Measurements from ENCODE around the gene COL9A3.
A peak's percentile ranks its signal among the peaks of the same experiment; 100 is the strongest.

COL9A3 gene

DNA sequence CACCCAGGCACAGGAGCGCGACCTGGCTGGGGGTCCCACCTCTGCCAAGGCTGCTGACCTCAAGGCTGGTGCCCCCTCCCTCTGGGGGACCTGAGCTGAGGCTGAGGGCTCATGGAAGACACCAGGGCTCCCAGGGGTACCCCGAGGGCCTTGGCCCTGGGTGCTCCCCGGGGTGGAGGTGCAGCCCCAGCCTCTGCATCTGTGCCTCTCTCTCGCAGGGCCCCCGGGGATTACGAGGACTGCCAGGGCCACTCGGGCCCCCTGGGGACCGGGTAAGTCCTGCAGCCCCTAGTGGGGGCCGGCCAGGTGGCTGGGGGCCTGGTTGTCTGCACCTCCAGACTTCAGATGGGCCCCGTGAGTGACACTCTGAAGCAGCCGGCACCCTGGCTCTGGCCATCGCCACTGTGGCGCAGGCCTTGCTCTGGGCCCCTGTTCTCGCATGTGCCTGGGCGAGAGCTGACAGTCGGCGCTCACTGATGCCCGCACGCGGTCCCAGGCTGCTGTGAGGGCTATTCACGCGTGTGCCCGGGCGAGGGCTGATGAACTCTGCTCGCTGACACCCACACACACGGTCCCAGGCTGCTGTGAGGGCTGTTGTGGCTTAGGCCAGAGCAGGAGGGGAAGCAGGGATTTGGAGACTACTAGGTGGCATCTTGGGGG lies 9.3 kb downstream of the COL9A3 start:
- no peak for DNase-seq

DNA sequence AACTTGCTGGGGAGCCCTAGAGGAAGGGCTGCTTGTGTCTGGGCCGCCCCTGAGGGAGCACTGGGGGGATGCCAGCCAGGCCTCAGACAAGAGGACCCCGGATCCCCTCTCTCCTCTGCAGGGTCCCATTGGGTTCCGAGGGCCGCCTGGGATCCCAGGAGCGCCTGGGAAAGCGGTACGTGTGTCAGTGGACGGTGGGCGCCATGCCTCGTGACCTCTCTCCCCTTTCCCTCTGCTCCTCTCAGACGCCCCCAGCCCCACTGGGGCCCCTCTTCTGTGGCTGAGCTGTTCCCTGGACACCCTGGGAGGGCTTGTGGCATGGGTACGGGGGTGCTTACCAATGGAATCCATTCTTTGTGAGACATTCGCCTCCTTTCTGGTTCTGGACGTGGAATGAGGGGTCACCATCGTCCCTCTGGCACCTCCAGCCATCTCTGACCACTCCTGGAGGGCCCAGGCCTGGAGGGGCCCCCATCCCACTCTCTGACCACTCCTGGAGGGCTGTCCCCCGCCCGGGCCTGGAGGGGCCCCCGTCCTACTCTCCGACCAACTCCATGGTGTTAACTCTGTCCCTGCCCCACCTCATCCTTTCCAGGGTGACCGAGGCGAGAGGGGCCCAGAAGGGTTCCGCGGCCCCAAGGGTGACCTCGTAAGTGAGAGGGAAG lies 9.9 kb downstream of the COL9A3 start:
- DNase-seq: no peak

DNA sequence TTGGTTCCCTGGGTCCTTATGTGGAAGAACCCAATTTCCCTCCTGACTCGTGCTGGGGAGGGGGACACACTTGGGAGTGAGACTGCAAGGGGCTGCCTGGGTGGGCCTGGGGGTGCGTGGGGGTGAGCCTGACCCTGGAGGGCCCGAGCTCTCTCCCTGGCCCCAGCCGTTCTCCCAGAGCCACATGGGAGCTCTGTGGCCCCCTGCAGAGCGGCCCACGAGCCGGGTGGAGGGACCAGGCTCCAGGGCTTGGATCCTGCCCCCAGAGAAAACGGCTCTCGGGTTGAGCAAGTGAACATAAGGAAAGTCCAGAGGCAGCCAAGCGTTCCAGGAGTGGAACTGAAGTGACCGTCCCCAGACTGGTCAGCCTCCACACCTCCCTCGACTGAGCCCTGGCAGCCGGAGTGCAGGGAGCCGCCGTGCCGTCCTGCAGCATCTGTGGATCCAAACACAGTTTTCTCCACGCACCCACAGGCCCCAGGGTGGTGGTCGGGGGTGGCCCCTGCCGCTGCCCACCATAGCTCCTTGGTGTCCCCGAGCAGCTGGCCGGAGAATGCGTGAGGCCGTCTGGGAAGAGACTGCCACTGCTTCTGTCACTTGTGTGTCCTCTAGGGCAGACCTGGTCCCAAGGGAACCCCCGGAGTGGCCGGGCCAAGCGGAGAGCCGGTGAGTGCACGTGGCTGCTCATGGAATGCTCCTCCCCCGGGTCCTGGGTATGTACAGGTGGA lies 10.6 kb downstream of the COL9A3 start:
- DNase-seq: no peak

DNA sequence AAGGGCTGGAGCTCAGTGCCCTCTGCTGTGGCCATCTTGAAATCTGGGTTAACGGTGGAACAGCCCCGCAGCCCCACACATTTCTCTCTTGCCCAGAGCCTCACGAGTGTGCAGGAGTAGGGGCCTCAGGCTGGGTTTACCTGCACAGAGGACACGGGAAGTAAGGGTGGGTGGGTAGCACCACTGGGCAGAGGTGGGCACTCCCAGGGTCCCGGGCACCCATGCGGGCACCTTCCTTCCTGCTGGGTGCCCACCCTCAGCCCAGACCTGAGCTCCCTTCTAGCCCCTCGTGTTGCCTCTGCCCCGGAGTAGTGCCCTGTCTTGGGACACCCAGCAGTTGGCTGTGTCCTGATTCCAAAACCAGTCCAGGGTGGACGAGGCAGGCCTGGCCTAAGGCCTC lies 11.2 kb downstream of the COL9A3 start:
- no peak for DNase-seq

DNA sequence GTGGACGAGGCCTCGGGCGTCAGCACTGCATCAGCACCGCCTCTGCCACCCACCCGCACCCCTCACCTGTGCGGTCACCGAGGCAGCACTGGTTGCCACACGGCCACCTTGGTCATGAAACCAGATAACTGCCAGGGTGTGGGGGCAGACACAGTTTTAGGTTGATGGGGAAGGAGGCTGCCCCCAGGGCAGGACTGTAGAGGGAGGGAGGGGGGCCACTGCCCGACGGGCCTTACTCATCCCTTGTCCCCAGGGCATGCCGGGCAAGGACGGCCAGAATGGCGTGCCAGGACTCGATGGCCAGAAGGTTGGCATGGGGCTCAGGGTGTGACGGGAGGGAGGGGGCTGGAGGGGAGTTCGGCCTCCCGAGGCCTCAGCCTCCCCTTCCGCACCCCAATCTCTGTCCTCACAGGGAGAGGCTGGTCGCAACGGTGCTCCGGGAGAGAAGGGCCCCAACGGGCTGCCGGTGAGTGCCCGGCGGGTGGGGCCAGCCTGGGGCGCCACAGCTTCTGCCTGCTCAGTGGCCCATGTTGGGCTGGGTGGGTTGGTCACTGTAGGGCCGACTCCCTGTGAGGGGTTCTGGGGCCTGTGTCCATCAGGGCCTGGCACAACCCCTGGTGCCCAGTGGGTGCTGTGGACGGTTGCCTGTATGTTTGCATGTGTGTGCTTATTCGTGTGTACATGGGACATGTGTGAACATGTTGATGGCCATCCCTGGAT lies 11.8 kb downstream of the COL9A3 start:
- DNase-seq: no peak

DNA sequence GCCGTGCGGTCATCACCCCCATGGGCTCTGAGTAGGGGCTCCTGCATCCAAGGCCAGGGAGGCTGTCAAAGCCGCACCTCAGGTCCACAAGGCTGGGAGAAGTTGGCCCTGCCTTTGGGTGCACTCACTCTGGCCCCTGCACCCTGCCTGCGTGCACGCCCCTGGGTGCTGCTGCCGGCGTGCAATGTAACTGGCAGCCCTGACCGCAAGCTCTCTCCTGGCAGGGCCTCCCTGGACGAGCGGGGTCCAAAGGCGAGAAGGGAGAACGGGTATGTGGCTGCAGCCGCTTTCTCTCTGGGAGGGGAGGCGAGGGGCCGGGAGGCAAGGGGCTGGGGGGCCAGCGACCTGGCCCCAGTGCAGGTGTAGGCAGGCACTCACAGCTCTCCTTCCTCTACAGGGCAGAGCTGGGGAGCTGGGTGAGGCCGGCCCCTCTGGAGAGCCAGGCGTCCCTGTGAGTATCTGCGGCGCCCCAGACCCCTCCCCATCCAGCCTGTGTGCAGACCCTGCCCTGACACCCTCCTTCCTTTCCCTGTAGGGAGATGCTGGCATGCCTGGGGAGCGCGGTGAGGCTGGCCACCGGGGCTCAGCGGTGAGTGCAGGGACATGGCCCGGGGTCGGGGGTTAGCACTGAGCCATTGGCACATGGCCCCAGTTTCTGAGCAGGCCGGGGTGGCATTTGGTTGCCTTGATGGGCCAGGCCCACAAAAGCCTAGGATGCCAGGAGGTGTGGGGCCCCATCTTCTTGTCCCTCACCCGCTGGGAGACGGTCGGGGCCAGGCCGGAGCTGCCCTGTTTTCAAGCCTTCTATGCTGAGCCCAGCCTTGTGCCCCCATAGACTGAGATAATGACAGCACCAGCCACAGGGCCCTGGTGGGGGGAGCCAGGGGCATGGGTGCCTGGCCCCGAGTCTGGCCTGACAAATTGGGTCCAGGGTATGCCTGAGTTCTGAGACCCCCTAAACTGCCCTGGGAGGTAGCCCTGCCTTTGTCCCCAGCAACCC lies 12.7 kb downstream of the COL9A3 start:
- no peak for DNase-seq

DNA sequence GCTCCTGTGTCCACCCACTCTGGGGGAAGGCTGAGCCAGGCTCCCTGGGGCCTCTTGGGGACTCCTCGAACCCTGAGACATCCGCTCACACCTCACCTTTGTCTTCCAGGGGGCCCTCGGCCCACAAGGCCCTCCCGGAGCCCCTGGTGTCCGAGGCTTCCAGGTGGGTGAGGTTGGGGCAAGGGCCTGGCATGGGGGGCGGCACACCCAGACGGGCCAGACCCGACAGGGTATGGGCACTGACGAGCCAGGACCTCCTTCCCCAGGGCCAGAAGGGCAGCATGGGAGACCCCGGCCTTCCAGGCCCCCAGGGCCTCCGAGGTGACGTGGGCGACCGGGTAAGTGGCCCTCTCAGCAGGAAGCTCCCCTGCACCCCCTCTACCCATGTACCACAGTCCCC lies 13.4 kb downstream of the COL9A3 start:
- DNase-seq: no peak

DNA sequence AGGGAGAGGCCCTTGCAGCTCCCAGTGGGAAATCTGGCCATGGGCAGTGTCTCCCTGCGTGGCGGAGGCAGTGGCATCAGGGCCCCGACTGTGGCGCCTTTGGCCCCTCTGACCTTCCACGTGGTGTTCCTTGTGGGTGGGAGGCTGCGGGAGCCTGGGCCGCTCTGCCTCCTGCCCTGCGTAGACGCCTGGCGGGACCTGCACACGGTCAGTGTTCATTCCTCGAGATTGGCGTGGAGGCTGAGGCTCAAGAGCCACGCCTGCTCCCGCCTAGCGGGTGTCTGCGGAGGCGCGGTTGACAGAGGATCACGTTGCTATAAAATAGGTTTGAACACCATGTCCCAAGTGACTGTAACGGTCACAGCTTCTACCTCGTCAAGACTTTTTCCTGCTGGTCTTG lies 14.0 kb downstream of the COL9A3 start:
- DNase-seq: no peak

DNA sequence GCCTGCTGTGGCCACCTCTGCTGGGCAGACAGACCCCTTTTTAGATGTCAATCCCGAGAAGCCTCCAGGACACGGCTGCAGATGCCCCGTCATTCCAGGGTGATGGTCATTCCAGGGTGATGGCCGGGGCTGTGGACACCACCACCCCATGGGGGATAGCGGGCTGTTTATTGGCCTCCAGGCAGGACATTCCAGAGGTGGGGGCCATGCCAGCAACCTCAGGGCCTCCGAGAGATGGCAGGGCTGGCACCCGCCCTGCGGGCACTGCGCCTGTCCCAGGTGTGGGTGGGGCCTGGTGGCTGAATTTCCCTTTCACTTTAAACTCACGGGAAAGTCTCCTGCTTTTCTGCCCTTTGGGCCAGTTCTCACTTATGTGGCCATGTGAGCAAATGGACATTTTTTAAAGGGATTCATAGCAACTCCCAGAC lies 14.5 kb downstream of the COL9A3 start:
- no peak for DNase-seq

DNA sequence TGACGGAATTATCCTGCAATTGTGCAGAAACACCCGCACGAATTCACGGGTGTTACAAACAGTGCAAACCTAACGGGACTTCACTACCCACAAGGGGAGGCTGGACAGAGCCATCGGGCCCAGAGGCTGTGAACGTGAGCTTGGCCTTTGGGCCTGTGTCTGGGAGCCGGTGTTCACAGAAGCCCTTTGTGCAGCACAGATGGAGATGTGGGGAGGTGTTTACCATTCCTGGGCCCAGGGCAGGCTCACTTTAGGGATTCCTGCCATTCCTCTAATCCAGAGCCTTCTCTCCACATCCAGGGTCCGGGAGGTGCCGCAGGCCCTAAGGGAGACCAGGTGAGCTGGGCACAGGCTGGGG lies 15.0 kb downstream of the COL9A3 start:
- no peak for DNase-seq

DNA sequence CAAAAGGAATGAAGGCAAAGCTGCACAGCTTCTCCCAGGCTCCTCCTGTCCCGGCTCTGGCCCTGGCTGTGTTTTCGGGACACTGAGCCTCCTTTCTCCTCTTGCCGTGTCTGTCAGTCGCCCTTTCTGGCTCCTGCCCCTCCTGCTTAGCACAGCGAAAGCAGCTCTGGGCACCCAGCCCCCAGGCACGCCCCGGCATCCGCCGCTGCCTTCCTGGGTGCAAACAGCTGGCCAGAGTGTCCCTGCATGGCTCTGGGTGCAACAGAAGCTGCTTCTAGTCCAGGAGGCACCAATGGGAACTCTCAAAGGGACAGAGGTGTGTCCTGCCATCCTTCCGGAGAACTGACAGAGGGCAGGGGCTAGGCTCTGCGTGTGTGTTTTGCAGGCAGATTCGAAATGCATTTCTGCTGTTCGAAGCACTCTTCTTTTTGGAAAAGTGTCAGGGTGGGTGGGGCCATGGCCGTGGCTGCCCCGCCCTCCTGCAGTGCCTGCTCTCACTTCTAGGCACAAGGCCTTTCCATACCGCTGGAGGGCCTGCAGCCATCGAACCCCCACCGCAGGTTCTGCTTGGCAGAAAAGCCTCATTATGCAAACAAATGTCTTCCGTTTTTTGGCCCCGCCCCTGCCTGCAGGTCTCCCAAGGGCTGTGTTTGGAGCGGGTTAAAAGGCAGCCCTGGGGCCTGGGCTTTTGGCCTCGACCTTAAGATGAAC lies 15.5 kb downstream of the COL9A3 start:
- DNase-seq: peak; percentile 17

DNA sequence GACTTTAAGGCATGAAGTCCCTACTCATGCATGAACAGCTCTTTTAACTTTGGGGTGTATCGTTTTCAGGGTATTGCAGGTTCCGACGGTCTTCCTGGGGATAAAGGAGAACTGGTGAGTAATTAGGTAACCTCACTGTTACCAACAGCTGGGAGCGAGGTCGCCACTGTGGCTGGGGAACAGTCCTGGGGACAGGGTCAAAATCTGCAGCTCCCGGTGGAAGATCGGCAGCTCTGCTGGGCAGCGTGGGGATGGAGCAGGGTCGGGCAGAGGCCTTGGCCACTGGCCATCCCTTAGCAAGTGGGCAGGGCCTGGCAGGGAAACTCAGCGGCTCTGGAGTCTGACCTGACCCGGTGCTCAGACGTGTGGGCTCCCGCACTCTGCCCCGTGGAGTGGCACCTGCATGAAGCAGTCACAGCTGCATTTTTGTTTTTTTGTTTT lies 16.1 kb downstream of the COL9A3 start:
- DNase-seq: no peak

DNA sequence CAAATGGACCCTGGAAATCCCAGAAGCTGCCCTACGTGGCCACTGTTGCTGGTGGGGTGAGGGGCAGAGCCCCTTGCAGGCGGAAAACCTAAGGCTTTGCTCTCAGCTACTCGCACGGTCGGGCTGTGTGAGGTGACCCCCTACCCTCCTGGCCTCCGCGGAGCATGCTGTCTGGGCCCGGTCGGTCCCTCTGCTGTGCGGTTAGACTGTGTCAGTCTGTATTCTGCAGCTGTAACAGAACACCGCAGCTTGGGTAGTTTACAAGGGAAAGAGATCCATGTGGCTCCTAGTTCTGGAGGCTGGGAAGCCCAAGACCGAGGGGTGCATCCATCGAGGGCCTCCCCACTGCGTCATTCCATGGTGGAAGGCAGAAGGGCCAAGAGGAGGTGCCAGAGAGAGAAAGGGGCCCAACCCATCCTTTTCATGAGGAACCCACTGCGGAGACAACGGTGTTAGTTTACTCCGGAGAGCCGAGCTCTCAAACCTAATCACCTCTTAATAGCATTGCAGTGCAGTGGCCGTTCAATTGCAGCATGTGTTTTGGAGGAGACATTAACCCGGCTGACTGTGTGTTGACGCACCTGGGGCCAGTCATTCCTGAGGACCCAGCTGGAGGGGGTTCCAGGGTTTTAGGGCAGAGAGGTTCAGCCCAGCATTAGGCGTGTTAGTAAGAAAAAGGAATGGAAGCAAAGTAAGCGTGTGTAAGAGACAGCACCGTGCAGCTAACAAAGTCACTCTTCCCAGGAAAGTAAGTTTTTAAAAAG lies 18.3 kb downstream of the COL9A3 start:
- no peak for DNase-seq

DNA sequence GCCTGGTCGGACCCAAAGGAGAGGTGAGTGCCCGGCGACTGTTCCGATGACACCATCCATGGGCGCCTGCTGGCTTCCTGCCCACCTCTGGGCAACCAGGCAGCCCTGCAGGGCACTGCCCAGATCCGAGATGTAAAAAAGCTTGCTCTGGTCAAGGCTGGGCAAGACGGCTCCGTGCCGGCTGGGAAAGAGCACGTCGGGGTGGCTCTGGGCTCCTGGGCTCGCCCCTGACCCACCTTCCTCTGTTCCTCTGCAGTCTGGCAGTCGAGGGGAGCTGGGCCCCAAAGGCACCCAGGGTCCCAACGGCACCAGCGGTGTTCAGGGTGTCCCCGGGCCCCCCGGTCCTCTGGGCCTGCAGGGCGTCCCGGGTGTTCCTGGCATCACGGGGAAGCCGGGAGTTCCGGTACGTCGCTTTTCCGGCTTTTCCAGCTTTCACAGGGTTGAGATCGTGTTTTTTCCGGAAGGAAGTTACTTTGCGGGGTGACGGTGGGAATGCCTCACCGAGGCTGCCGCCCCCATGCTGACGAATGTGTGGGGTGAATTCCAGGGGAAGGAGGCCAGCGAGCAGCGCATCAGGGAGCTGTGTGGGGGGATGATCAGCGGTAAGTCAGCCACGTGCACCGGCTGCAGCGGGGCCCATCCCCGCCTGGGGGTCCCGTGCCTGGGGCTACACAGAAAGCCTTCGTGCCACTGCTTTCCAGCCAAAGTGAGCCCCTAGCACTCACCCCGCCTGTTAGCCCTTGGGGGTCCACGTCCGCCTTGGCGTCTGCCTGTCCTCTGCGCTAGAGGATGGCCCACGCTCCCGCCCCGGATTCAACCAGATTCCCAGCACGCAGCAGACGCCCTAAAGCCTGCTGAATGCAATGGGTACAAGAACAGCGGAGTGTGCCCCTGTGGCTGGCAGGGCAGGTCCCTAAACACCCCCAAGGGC lies 19.3 kb downstream of the COL9A3 start:
- DNase-seq: no peak

DNA sequence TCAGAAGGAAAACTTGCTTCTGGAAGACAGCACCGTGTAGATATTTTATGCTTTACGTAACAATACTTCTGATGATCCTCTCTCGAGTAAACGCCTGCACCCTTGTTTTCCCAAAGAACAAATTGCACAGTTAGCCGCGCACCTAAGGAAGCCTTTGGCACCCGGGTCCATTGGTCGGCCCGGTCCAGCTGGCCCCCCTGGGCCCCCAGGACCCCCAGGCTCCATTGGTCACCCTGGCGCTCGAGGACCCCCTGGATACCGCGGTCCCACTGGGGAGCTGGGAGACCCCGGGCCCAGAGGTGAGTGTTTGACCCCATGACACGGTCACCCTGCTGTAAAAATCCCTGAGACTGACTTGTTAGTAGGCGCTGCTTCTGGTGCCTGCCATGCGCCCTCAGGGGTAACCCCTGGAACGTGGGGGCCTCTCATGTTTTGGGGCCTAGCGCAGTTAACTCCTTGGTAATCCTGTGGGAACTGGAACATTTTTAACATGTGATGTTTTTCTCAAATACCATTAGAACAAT lies 20.2 kb downstream of the COL9A3 start:
- DNase-seq: no peak

DNA sequence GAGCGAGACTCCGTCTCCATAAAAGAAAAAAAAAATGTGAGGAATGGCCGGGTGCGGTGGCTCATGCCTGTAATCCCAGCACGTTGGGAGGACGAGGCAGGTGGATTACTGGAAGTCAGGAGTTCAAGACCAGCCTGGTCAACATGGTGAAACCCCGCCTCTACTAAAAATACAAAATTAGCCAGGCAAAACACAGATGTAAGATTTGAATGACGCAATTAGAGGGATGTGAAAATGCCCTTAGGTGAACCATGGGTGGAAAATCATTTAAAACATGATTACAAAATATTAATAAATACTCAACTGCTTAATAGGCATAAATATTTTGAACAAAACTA lies 20.9 kb downstream of the COL9A3 start:
- no peak for DNase-seq

DNA sequence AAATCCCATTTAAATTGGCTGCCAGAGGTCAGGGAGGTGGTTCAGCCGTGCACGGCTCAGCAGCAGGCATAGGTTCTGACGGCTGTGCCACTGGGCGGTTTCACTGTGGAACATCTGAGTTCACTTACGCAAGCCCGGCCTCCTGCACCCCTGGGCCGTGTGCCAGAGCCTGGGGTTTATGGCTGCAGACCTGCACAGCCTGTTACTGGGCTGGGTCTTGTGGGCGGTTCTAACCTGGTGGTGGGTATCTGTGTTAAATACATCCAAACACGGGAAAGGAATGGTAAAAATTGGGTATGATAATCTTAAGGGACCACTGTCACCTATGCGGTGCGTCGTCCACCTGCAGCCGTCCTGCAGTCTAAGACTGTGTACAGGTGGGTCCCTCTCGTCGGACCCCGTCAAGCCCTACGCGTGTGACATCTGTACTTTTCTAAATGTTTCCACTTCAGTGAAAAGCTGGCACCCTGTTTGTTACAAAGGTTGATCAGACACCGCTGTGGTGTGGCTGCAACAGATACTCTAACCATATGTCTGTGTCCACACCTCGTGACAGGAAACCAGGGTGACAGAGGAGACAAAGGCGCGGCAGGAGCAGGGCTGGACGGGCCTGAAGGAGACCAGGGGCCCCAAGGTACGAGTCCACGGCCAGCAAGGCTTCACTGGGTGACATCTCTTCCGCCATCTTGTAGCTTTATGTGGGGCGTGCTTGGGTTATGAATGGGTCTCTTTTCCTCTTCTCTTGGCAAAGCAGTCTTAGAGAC lies 21.5 kb downstream of the COL9A3 start:
- DNase-seq: peak; percentile 59

DNA sequence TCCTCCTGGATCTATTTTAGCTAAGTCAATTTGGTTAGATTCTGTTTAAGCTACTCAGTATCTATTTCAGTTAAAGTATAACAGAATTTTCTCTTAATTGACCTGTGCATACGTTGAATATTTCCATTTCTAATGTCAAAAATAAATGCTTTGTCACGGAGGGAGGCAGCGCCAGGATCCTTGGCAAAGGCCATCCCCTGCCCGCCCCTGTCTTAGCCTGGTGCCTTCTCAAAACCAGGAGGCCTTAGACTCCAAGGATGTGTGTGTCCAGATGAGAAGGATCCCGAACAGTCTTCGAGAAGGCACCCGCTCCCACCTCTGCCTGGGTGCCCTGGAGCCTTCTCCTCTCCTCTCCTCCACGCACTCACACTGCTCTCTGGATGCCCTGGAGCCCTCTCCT lies 22.4 kb downstream of the COL9A3 start:
- no peak for DNase-seq

DNA sequence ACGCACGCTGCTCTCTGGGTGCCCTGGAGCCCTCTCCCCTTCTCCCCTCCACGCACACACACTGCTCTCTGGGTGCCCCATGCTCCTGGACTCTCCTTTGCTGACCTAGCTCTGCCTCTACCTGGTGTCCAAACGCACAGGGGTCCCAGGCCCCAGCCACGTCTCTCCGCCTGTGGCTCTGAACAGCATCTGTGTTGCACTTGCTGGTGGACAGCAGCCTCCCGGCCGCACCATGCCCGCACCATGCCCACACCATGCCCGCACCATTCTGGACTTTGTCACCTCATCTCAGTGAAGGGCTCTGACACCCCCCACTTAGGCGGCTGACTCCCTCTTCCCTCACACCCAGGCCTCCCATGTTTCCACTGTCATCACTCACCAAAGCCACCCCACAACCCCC lies 23.0 kb downstream of the COL9A3 start:
- DNase-seq: no peak
